GM21529 (cell line): Measurements from ENCODE around the gene FRMD5.
A peak's percentile ranks its signal among the peaks of the same experiment; 100 is the strongest.
"Not testable (repeated sequence)": the region's sequence is repeated elsewhere in the genome, so short reads cannot be mapped to it uniquely, and the experiment has no call there.

ENCODE experiments used
- ATAC-seq: cut with Tn5 transposase; IDR thresholded peaks from one replicate; pipeline ENCODE4 v1.9.1; 2021; ENCODE audit not compliant: unreplicated experiment

The FRMD5 gene

GRCh38 chr15:43868406-43868805 lies 326.7 kb downstream of the FRMD5 start:
- no peak for ATAC-seq

GRCh38 chr15:43867096-43867495 lies 328.0 kb downstream of the FRMD5 start:
- no peak for ATAC-seq

- not testable (repeated sequence) for ATAC-seq
These were observed 328.4 kb downstream of the FRMD5 start for GRCh38 chr15:43866636-43867035.

DNA sequence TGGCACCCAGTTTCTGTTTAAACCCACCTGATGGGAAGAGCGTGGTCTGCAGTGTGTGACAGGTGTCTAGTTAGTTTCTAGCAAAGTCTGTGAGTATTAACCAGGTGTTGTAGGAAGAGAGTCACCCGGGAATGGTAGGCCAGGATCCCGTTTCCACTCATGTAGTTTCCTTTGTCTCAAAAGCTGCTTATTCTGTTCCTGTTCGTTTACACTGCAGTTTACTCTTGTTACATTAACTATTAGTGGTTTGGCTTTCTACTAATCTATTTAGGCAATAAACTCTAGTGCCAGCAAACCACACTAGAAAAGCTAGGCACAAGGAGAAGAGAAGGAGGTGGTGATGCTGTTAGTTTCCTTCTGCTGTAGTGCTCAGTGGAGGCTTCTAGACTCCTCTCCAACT lies 335.5 kb downstream of the FRMD5 start:
- ATAC-seq, result no peak

DNA sequence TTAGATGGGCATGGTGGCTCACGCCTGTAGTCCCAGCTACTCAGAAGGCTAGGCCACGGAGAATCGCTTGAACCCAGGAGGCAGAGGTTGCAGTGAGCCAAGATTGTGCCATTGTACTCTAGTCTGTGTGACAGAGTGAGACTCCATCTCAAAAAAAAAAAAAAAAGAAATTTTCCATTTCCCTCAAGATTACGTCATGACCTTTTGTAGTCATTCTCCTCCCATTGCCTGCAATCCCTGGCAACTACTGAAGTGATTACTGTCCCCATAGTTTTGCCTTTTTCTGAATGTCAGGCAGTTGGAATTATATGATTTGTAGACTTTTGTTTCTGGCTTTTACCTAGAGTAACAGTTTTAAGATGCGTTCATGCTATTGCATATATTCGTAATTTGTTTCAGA lies 340.3 kb downstream of the FRMD5 start:
- ATAC-seq, result no peak

GRCh38 chr15:43852607-43853006 lies 342.5 kb downstream of the FRMD5 start:
- no peak for ATAC-seq

- no peak for ATAC-seq
These were observed 343.8 kb downstream of the FRMD5 start for GRCh38 chr15:43851251-43851650.

- no peak for ATAC-seq
These were observed 349.6 kb downstream of the FRMD5 start for GRCh38 chr15:43845421-43845820.

- not testable (repeated sequence) for ATAC-seq
These were observed 362.6 kb downstream of the FRMD5 start for GRCh38 chr15:43832485-43832884.

GRCh38 chr15:43831519-43832052 lies 363.5 kb downstream of the FRMD5 start:
- not testable (repeated sequence) for ATAC-seq

GRCh38 chr15:43830691-43831275 lies 364.3 kb downstream of the FRMD5 start:
- not testable (repeated sequence) for ATAC-seq

DNA sequence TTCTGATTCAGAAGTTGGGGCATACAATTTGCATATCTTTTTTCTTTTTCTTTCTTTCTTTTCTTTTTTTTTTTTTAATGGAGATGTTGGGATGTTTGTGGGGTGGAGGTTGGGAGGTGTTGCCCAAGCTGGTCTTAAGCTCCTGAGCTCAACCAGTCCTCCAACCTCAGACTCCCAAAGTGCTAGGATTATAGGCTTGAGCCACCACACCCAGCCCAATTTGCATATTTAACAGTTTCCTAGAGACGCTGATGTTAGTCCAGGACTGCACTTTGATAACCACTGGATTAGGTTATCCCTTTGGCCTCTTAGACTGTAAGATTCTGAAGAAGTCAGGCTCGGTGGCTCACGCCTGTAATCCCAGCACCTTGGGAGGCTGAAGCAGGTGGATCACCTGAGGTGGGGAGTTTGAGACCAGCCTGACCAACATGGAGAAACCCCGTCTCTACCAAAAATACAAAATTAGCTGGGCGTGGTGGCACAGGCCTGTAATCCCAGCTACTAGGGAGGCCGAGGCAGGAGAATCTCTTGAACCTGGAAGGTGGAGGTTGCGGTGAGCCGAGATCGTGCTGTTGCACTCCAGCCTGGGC lies 365.0 kb downstream of the FRMD5 start:
- not testable (repeated sequence) for ATAC-seq

GRCh38 chr15:43828061-43828657 lies 366.9 kb downstream of the FRMD5 start:
- no peak for ATAC-seq

DNA sequence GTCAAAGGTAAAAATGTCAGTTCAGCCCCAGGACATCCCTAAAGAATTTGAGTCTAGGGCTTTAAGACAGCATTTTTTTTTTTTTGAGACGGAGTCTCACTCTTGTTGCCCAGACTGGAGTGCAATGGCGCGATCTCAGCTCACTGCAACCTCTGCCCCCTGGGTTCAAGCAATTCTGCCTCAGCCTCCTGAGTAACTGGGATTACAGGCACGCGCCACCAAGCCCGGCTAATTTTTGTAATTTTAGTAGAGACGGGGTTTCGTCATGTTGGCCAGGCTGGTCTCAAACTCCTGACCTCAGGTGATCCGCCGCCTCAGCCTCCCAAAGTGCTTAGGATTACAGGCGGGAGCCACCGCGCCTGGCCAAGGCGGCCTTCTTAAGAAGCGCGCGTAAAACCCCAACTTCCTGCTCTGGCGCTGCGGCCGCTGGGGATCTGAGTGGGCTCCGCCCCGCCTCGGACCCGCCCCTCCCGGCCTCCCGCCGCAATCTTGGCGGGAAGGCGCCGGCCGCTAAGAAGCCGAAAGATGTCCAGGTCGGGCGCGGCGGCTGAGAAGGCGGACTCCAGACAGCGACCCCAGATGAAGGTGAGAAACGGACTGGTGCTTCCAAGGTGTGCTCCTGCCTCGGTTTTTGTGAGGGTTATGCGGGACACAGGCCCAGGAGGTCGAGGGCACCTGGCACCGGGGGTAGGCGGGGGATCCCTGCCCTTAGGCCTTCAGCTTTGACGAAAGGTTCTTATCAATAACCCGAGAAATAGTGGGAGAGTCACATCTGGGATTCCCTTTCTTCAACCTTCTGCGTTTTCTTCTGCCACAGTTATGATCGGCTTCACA lies 368.3 kb downstream of the FRMD5 start, which contains the start of gene WDR76:
Gene WDR76, plus strand, starts transcription at position 495 of the 834 bp plus-strand sequence. Its CDS starts 31 bp downstream, at position 526.
- ATAC-seq, result peak; percentile 59

DNA sequence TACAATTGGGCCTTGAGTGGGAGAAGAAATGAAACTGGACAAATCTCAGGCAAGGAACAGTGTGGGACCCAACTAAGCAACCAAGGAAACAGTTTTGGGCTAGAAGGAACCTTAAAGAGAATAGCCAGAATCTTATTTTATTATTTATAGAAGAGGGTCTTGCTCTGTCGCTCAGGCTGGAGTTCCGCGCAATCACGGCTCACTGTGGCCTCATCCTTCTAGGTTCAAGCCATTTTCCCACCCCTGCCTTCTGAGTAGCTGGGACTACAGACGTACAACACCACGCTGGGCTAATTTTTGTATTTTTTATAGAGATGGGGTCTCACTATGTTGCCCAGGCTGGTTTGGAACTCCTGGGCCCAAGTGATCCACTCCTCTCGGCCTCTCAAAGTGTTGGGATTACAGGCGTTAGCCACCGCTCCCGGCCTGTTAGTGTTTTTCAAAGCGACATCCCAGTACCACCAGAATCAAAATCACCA lies 369.0 kb downstream of the FRMD5 start:
- ATAC-seq, result no peak

- ATAC-seq, result not testable (repeated sequence)
These were observed 369.8 kb downstream of the FRMD5 start for GRCh38 chr15:43825305-43825704.

- ATAC-seq, result peak; percentile 66
These were observed 370.5 kb downstream of the FRMD5 start, which contains the start of gene MFAP1 for GRCh38 chr15:43824302-43825246. Gene MFAP1 (minus strand): TSS chr15:43824690. CDS start chr15:43824569, 121 bp downstream.

DNA sequence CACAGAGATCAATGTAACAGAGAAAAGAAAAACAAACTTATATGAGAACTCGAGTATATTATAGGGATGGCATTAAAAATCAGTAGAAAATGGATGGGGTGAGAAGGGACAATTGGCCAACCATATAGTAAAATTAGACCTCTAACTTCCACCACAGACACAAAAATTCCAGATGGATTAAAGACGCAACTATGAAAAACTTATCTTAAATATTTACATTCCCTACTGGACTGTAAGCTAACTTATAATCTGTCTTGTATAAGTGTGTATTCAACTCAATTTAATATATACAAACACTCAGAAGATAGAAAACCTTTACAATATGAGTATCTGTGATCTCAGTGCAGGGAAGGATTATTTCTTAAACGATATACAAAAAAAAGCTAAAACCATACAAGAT lies 373.6 kb downstream of the FRMD5 start:
- ATAC-seq, result no peak
